ENCODE data around the gene CARD14. TPM values are rescaled to one million over a fixed set of nuclear protein-coding genes. Genes with fewer than 3 reads are reported as not detected.

CARD14 gene
- total and polyA plus RNA-seq, 2 experiments from 2014 or later = 0.08 to 0.52 TPM

DNA sequence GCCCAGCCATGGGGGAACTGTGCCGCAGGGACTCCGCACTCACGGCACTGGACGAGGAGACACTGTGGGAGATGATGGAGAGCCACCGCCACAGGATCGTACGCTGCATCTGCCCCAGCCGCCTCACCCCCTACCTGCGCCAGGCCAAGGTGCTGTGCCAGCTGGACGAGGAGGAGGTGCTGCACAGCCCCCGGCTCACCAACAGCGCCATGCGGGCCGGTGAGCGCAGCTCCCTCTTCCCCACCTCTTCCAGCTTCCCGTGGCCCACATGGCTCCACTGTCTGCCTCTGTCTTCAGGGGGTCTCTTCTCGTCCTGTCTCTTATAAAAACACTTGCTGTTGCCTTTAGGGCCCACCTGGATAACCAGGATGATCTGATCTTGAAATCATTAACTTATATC, 11.6 kb downstream of the CARD14 start (continued):
- TF ChIP-seq, protein P1, sequence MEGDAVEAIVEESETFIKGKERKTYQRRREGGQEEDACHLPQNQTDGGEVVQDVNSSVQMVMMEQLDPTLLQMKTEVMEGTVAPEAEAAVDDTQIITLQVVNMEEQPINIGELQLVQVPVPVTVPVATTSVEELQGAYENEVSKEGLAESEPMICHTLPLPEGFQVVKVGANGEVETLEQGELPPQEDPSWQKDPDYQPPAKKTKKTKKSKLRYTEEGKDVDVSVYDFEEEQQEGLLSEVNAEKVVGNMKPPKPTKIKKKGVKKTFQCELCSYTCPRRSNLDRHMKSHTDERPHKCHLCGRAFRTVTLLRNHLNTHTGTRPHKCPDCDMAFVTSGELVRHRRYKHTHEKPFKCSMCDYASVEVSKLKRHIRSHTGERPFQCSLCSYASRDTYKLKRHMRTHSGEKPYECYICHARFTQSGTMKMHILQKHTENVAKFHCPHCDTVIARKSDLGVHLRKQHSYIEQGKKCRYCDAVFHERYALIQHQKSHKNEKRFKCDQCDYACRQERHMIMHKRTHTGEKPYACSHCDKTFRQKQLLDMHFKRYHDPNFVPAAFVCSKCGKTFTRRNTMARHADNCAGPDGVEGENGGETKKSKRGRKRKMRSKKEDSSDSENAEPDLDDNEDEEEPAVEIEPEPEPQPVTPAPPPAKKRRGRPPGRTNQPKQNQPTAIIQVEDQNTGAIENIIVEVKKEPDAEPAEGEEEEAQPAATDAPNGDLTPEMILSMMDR (conservative IDR thresholded peaks at IDR 0.05; ENCODE audit: low read depth in 2 of 2) = no peak
- TF ChIP-seq CREB1 (CRISPR knock-in tag; IDR thresholded peaks at IDR 0.05; ENCODE audit: low read depth) (no peak), ZNF331 (CRISPR knock-in tag; IDR thresholded peaks at IDR 0.05; ENCODE audit: low read depth) (no peak), REST (IDR thresholded peaks at IDR 0.05; ENCODE audit: unreplicated experiment) (no peak), JUNB (IDR thresholded peaks at IDR 0.05; ENCODE audit: unreplicated experiment) (no peak)

DNA sequence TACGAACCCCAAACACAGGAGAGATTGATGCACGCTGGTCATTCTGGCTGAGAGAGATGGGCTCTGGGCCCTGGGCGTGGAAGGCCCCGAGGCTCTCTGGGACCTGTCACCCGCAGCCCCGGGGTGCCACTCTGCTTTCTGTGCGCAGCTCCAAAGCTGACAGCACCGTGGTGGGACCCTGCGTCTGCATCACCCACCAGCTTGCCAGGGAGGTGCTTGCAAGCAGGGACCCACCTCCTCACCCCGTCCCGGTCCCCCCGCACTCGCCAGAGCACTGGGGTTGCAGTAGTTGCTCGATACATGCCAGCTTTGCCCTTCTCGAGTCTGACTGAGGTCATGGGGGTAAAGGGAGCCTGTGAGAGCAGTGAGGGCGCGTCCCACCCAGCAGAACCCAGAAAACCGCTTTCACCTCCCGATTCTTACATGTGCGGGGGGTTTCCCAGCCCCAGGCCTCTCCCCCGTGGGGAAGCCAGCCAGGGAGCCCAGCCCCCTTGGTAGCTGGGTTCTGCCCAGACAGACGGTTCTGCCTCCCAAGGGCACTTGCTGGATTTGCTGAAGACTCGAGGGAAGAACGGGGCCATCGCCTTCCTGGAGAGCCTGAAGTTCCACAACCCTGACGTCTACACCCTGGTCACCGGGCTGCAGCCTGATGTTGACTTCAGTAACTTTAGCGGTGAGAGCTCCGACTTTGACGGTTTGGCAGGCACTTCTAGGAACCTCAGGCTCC, 12.5 kb downstream of the CARD14 start:
- no peak overlapping the region for H3K4me2 ChIP-seq
- DNase-seq (ENCODE audit: low spot score) = no peak
- no peaks in the 10 kb centered on the region for H3K27me3 ChIP-seq (ENCODE audit: insufficient read depth)
- ATAC-seq = no peak
- H3F3A ChIP-seq (replicated peaks; ENCODE audit: low read depth) = no peaks in the 10 kb centered on the region
- no peaks in the 10 kb centered on the region for H3K9me2 ChIP-seq (ENCODE audit: insufficient read depth)
- Mint-ChIP-seq H3K4me1 (no peaks in the 10 kb centered on the region; the same call in 2 of the 3 replicates), H3K27ac (no peak overlapping the region), H3K27me3 (ENCODE audit: insufficient read depth, low read depth, poor library complexity) (peaks cover 5% of the 10 kb centered on the region), H3K9me3 (no peaks in the 10 kb centered on the region), H3K4me3 (no peak overlapping the region), H3K36me3 (ENCODE audit: low read depth) (no peaks in the 10 kb centered on the region)
- H3K4me3 ChIP-seq = no peak overlapping the region
- no peak overlapping the region for H3K27ac ChIP-seq (ENCODE audit: low read depth)
- H2AFZ ChIP-seq = no peak overlapping the region
- no peaks in the 10 kb centered on the region for H4K20me1 ChIP-seq (replicated peaks; ENCODE audit: insufficient read depth)
- H3K79me2 ChIP-seq (replicated peaks; ENCODE audit: insufficient read depth) = no peaks in the 10 kb centered on the region
- no peaks in the 10 kb centered on the region for H3K4me1 ChIP-seq (ENCODE audit: insufficient read depth)
- H3K36me3 ChIP-seq (ENCODE audit: insufficient read depth) = no peaks in the 10 kb centered on the region
- no peak for TF ChIP-seq EZH2phosphoT487 (IDR thresholded peaks at IDR 0.05; ENCODE audit: unreplicated experiment)
- TF ChIP-seq REST (IDR thresholded peaks at IDR 0.05; ENCODE audit: unreplicated experiment) = no peak
- TF ChIP-seq POLR2AphosphoS5 (IDR thresholded peaks at IDR 0.05; ENCODE audit: low read depth) = no peak
- TF ChIP-seq ZNF462 (CRISPR knock-in tag; IDR thresholded peaks at IDR 0.05) = no peak
